GM12875 (cell line): ENCODE measurements around the gene NLRP1.

Experiments
- H3K4me3 ChIP-seq: one replicate; pipeline ENCODE4 v1.5.1; 2011; ENCODE audit warnings: low read depth, low read length, control low read depth
- CTCF ChIP-seq: IDR thresholded peaks from 2 replicates; pipeline ENCODE4 v1.5.1; 2011; ENCODE audit warnings: low read depth, mild to moderate bottlenecking, control low read depth, inconsistent platforms, low read length, moderate library complexity, borderline replicate concordance; ENCODE audit not compliant: insufficient read depth

The NLRP1 gene

GRCh38 chr17:5563456-5563855, 20.9 kb downstream of the NLRP1 start:
- TF ChIP-seq CTCF = no peak
- no peak overlapping the region for H3K4me3 ChIP-seq

GRCh38 chr17:5562661-5563360, 21.5 kb downstream of the NLRP1 start:
- TF ChIP-seq CTCF = no peak

GRCh38 chr17:5561736-5562571, 22.4 kb downstream of the NLRP1 start:
- no peak for TF ChIP-seq CTCF
- no peak overlapping the region for H3K4me3 ChIP-seq

More at GRCh38 chr17:5562661-5563360, 21.5 kb downstream of the NLRP1 start:
- H3K4me3 ChIP-seq = no peak overlapping the region

GRCh38 chr17:5560361-5560988, 23.8 kb downstream of the NLRP1 start:
- no peak for TF ChIP-seq CTCF
- no peak overlapping the region for H3K4me3 ChIP-seq

- TF ChIP-seq CTCF = no peak
- no peak overlapping the region for H3K4me3 ChIP-seq
These were observed 25.2 kb downstream of the NLRP1 start for GRCh38 chr17:5558815-5559785.

- no peak overlapping the region for H3K4me3 ChIP-seq
- no peak for TF ChIP-seq CTCF
These were observed 26.3 kb downstream of the NLRP1 start for GRCh38 chr17:5557990-5558389.
